ENCODE measurements around the gene FSCN2. TPM values are rescaled to one million over a fixed set of nuclear protein-coding genes. Genes with fewer than 3 reads are reported as not detected.

FSCN2 gene
- total and polyA plus RNA-seq, 10 of the 15 experiments (the other 5 are each of a cell fraction or from before 2014, with no cell fraction given), result 0.12 to 2.1 (median 0.65) TPM; not detected in 3

DNA sequence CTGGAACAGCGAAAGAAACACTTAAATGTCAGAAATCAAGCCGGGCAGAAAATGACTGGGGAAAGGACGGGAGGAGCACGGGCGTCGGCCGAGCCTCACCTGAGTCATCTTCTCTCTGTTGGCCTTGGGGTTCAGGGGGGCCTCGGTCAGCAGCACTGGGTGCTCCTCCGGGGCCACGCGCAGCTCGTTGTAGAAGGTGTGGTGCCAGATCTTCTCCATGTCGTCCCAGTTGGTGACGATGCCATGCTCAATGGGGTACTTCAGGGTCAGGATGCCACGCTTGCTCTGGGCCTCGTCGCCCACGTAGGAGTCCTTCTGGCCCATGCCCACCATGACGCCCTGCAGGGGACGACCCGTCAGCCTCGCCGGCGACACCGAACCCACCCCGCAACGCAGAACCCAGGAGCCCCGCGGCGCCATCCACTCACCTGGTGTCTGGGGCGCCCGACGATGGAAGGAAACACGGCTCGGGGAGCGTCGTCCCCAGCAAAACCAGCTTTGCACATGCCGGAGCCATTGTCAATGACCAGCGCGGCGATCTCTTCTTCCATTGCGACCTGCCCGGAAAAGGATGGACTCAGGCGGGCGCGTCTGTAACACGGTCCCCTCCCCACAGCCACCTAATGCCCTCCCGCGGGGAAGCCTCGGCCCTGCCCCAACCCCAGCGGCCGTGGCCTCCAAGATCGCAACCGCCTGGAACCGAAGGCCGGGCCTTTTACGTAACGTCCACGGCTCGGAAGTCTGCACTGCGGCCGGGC lies 16.2 kb upstream of the FSCN2 start (continued):
- TF ChIP-seq BMI1 (IDR thresholded peaks at IDR 0.05; ENCODE audit: borderline replicate concordance) (peak; percentile 51; the same call in 1 of the 2 replicates), WRNIP1 (IDR thresholded peaks at IDR 0.05; ENCODE audit: borderline replicate concordance, low read depth, low read length) (no peak)
- TF ChIP-seq, protein P1, sequence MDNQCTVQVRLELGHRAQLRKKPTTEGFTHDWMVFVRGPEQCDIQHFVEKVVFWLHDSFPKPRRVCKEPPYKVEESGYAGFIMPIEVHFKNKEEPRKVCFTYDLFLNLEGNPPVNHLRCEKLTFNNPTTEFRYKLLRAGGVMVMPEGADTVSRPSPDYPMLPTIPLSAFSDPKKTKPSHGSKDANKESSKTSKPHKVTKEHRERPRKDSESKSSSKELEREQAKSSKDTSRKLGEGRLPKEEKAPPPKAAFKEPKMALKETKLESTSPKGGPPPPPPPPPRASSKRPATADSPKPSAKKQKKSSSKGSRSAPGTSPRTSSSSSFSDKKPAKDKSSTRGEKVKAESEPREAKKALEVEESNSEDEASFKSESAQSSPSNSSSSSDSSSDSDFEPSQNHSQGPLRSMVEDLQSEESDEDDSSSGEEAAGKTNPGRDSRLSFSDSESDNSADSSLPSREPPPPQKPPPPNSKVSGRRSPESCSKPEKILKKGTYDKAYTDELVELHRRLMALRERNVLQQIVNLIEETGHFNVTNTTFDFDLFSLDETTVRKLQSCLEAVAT (IDR thresholded peaks at IDR 0.05), result peak; percentile 89; the same call in 1 of the 2 replicates

DNA sequence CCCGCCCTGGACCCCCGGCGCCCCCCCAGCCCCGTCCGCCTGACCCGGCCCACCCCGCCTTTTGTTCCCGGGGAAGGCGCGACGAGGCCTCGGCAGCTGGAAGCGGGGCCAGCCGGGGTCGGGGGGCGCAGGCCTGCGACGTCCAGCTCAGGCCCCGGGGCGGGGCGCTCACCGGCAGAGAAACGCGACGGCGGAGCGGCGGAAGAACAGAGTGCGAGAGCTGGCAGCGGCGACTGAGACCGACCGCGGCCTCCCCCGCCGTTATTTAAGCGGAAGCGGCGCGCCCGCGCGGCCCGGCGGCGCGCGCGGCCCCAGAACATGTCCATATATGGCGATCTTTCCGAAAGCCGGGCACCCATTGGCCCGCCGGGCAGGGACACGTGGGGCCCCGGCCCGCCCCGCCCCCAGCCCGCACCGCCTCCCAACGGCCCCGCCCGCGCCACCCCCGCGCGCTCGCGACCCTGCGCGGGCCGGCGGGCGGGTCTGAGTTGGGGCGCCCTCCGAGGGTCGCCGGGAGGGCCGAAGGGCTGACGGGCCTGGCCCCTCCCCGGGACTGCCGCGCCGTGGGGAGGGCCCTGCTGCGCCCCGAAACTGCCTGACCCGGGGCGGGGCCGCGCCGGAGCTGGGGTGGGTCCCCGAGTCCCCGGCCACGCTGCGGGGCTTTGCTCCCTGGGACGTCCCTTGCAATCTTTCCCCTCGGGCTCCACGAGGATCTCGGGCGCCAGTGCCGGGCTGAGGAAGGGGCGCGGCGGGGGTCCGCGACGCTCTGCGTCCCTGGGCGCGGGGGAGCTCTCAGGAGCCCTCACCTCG lies 15.4 kb upstream of the FSCN2 start, which contains the start of gene ACTG1:
ACTG1 (minus strand) TSS at position 238 of the 810 bp plus-strand sequence. CDS start 445 bp downstream, outside the sequence.
- intact Hi-C loops (cut with micrococcal nuclease; ENCODE audit: unreplicated experiment) (loop anchor here (10.0 kb wide), 1 partner anchor 258 kb away; no protein-coding TSS in a partner anchor), in situ Hi-C loops (cut with MboI) (no loop called here)
- ATAC-seq, result peak; percentile 25
- RAD21 ChIA-PET (ENCODE audit: unreplicated experiment), result interaction anchor here (0.6 to 1.0 kb wide), 3 partner anchors 39 to 85 kb away, joined by 3 to 4 read pairs (median 4); partner anchors contain the start of gene FAAP100
- FAIRE-seq, result no peak
- Histone ChIP-seq H3K27me3 (replicated peaks in 1 of 2; ENCODE audit: control insufficient read depth in 2 of 2, insufficient read depth in 2 of 2, low read length in 1 of 2) (no peaks in the 10 kb centered on the region), H2AFZ (ENCODE audit: control insufficient read depth, low read depth, low read length) (no peak within 1 kb of the TSS), H3K9me3 (replicated peaks; ENCODE audit: control insufficient read depth, insufficient read depth, low read length) (no peaks in the 10 kb centered on the region; the same call in 2 of the 3 replicates), H3K36me3 (ENCODE audit: control insufficient read depth in 2 of 2, insufficient read depth in 2 of 2, low read length in 1 of 2) (peaks cover 18 to 29% of the 10 kb centered on the region in 2 experiments), H3K4me1 (ENCODE audit: control insufficient read depth, insufficient read depth, low read length) (peaks cover 12% of the 10 kb centered on the region), H4K20me1 (ENCODE audit: control insufficient read depth, insufficient read depth) (peaks cover 11% of the 10 kb centered on the region), H3K79me2 (ENCODE audit: control insufficient read depth, insufficient read depth, low read length) (peaks cover 83% of the 10 kb centered on the region), H3K27ac (ENCODE audit: control insufficient read depth, insufficient read depth) (peak within 1 kb of the TSS; percentile 100), H3K9ac (ENCODE audit: control insufficient read depth, insufficient read depth, low read length) (peak within 1 kb of the TSS; percentile 87), H3K4me3 (peak within 1 kb of the TSS; percentile 95), H3K4me2 (ENCODE audit: control insufficient read depth, insufficient read depth) (peak within 1 kb of the TSS; percentile 95)
- WGBS (ENCODE audit: insufficient coverage, insufficient replicate concordance, low lambda C conversion rate, missing lambda C conversion rate), result 1% methylated on average over 66 of the region's 111 CpGs
- no TSS peak for BruUV-seq (replicated peaks)
- CTCF ChIA-PET, result interaction anchor here (0.9 kb wide), 1 partner anchor 10 kb away, joined by 3 read pairs; no protein-coding TSS in a partner anchor
- SMC1A ChIA-PET (ENCODE audit: uncharacterized antibody, unreplicated experiment), result no interaction called here
- DNase-seq (ENCODE audit: low read depth, low spot score), result no peak
- POLR2A ChIA-PET, result interaction anchor here (0.6 to 2.1 kb wide), 3 partner anchors 40 to 729 kb away, joined by 3 to 7 read pairs (median 6); partner anchors contain the start of gene FAAP100
- TF ChIP-seq NR2F1 (conservative IDR thresholded peaks at IDR 0.05) (peak; percentile 66; the same call in 1 of the 2 replicates), NFIC (IDR thresholded peaks at IDR 0.05; ENCODE audit: low read depth, low read length) (no peak), MEF2A (IDR thresholded peaks at IDR 0.05; ENCODE audit: insufficient read depth, low read depth, low read length) (peak; percentile 58; the same call in 1 of the 2 replicates), STAT1 (conservative IDR thresholded peaks at IDR 0.05) (no peak), NFXL1 (IDR thresholded peaks at IDR 0.05; ENCODE audit: borderline replicate concordance) (no peak), ASH2L (IDR thresholded peaks at IDR 0.05; ENCODE audit: borderline replicate concordance, low read depth) (no peak), KAT2A (conservative IDR thresholded peaks at IDR 0.05; ENCODE audit: control insufficient read depth, low read depth, low read length) (no peak), CHD4 (IDR thresholded peaks at IDR 0.05) (no peak), GATAD2B (conservative IDR thresholded peaks at IDR 0.05; ENCODE audit: low read depth) (peak; percentile 98), BRCA1 (IDR thresholded peaks at IDR 0.05; ENCODE audit: low read depth, low read length) (no peak)
- TF ChIP-seq, protein P2, sequence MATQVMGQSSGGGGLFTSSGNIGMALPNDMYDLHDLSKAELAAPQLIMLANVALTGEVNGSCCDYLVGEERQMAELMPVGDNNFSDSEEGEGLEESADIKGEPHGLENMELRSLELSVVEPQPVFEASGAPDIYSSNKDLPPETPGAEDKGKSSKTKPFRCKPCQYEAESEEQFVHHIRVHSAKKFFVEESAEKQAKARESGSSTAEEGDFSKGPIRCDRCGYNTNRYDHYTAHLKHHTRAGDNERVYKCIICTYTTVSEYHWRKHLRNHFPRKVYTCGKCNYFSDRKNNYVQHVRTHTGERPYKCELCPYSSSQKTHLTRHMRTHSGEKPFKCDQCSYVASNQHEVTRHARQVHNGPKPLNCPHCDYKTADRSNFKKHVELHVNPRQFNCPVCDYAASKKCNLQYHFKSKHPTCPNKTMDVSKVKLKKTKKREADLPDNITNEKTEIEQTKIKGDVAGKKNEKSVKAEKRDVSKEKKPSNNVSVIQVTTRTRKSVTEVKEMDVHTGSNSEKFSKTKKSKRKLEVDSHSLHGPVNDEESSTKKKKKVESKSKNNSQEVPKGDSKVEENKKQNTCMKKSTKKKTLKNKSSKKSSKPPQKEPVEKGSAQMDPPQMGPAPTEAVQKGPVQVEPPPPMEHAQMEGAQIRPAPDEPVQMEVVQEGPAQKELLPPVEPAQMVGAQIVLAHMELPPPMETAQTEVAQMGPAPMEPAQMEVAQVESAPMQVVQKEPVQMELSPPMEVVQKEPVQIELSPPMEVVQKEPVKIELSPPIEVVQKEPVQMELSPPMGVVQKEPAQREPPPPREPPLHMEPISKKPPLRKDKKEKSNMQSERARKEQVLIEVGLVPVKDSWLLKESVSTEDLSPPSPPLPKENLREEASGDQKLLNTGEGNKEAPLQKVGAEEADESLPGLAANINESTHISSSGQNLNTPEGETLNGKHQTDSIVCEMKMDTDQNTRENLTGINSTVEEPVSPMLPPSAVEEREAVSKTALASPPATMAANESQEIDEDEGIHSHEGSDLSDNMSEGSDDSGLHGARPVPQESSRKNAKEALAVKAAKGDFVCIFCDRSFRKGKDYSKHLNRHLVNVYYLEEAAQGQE (IDR thresholded peaks at IDR 0.05; ENCODE audit: low read depth, low read length), result no peak
- TF ChIP-seq, protein P3, sequence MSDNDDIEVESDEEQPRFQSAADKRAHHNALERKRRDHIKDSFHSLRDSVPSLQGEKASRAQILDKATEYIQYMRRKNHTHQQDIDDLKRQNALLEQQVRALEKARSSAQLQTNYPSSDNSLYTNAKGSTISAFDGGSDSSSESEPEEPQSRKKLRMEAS (IDR thresholded peaks at IDR 0.05; ENCODE audit: low read depth, low read length), result no peak

Data from GM12878 (cell line).